Panc1 (cell line): ENCODE data around the gene HNRNPC. TPM values are rescaled to one million over a fixed set of nuclear protein-coding genes. Genes with fewer than 3 reads are reported as not detected.
"Not testable (repeated sequence)": the region's sequence is repeated elsewhere in the genome, so short reads cannot be mapped to it uniquely, and the experiment has no call there.

Experiments used
- ATAC-seq: fragments of 200-7000 bp; cut with Tn5 transposase; 2 replicates; pipeline ENCODE4 v1.9.1; 2020; ENCODE audit warnings: mild to moderate bottlenecking, moderate library complexity
- BruUV-seq: library from RNA; stranded (reverse); fragments of 400-500 nt; replicated peaks from 2 replicates; lab custom pipeline; 2021; lab: Mats Ljungman, UMichigan
- CTCF ChIA-PET: fragments of 300-600 bp; sonication (Branson Sonifier 250); formaldehyde crosslinking; loops from one replicate; lab custom pipeline; 2022; ENCODE audit warnings: antibody characterized with exemption; lab: Charles Lee
- POLR2A ChIA-PET: fragments of 300-600 bp; sonication (Branson Sonifier 250); formaldehyde crosslinking; loops from one replicate; lab custom pipeline; 2022; ENCODE audit warnings: antibody characterized with exemption; lab: Charles Lee
- DNase-seq: peaks from one replicate; pipeline ENCODE4 v3.0.0-alpha.2; 2010; ENCODE audit warnings: low read depth, low spot score
- H3K27ac ChIP-seq: 2 replicates; pipeline ENCODE4 v1.5.1; 2011; ENCODE audit warnings: mild to moderate bottlenecking, low read length, inconsistent platforms
- H3K27me3 ChIP-seq: fragments of 200-500 bp; sonication (Bioruptor generic); 2 replicates; pipeline ENCODE4 v1.6.0; 2014; ENCODE audit warnings: low read length, inconsistent platforms; ENCODE audit not compliant: control insufficient read depth, insufficient read depth
- H3K36me3 ChIP-seq: fragments of 200-500 bp; sonication (Bioruptor generic); 2 replicates; pipeline ENCODE4 v1.5.1; 2014; ENCODE audit warnings: inconsistent platforms, mild to moderate bottlenecking, low read length, moderate library complexity; ENCODE audit not compliant: control insufficient read depth, insufficient read depth
- H3K4me1 ChIP-seq: 2 replicates; pipeline ENCODE4 v1.5.1; 2011; ENCODE audit warnings: inconsistent platforms, mild to moderate bottlenecking, low read length, moderate library complexity; ENCODE audit not compliant: control insufficient read depth, insufficient read depth
- H3K4me3 ChIP-seq, 2 experiments: 2 replicates each; pipeline ENCODE4 v1.5.1; 2011 to 2012; ENCODE audit warnings: low read depth in 2 of 2, low read length in 2 of 2, mild to moderate bottlenecking in 2 of 2, inconsistent platforms in 1 of 2, moderate library complexity in 1 of 2
- H3K9me3 ChIP-seq: fragments of 200-500 bp; sonication (Bioruptor generic); 2 replicates; pipeline ENCODE4 v1.5.1; 2014; ENCODE audit warnings: low read depth, mild to moderate bottlenecking, inconsistent platforms, low read length, moderate library complexity; ENCODE audit not compliant: control insufficient read depth, insufficient read depth
- POLR2AphosphoS5 ChIP-seq: IDR thresholded peaks from 2 replicates; pipeline ENCODE4 v1.6.1; 2012; ENCODE audit warnings: mild to moderate bottlenecking, low read depth, low read length, moderate library complexity
- SIN3A ChIP-seq: IDR thresholded peaks from 2 replicates; pipeline ENCODE4 v1.6.1; 2012; ENCODE audit warnings: low read depth, mild to moderate bottlenecking, low read length, moderate library complexity, borderline replicate concordance; ENCODE audit not compliant: insufficient read depth
- TCF7L2 ChIP-seq: IDR thresholded peaks from 2 replicates; pipeline ENCODE4 v1.6.1; 2011; ENCODE audit warnings: mild to moderate bottlenecking, low read depth, low read length, inconsistent platforms
- in situ Hi-C: cut with HindIII; loops from 2 replicates; pipeline ENCODE4 v1.10.0; 2016; ENCODE audit warnings: low sequenced_read_pairs, low pct_unique_long_range_greater_than_20kb
- intact Hi-C: fragments of 100-400 bp; cut with micrococcal nuclease; formaldehyde crosslinking; loops from one replicate; pipeline ENCODE4 v1.10.0; 2022; ENCODE audit not compliant: unreplicated experiment
- total RNA-seq: library from RNA; stranded (reverse); gene quantifications from one replicate; pipeline ENCODE4 v1.2.1, GENCODE V29; 2021; ENCODE audit not compliant: unreplicated experiment
- TF ChIP-seq, protein P1 (sequence below): fragments of 450-650 bp; IDR thresholded peaks from 2 replicates; pipeline ENCODE4 v1.5.1; 2017; ENCODE audit warnings: mild to moderate bottlenecking
- TF ChIP-seq, protein P2 (sequence below), 2 experiments: IDR thresholded peaks; 2 replicates each; pipeline ENCODE4 v1.6.1; 2011 to 2012; ENCODE audit warnings: low read depth in 2 of 2, control low read depth in 1 of 2, low read length in 1 of 2, mild to moderate bottlenecking in 1 of 2, moderate library complexity in 1 of 2; ENCODE audit not compliant: insufficient read depth in 1 of 2

HNRNPC gene
- total RNA-seq, 1 experiment from 2014 or later = 537 TPM

DNA sequence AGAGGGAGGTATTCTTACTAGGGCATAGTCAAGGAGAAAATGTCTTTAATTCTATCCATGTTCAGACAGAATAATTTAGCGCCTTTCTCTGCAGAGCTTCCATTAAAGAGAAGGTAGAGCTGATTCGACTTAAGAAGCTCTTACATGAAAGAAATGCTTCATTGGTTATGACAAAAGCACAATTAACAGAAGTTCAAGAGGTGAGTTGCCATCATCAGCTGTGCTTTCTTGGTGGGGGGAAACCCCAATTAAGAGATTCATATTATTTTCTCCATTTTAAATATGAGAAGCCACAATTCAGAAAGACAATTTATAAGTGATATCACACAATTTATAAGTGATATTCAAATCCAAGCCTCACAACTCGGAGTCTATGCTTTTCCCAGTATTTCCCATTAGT, 38.4 kb upstream of the HNRNPC start:
- Histone ChIP-seq H3K4me1 (no peaks in the 10 kb centered on the region), H3K4me3 (no peak overlapping the region), H3K27me3 (no peaks in the 10 kb centered on the region), H3K27ac (no peak overlapping the region), H3K9me3 (no peaks in the 10 kb centered on the region), H3K36me3 (no peaks in the 10 kb centered on the region)
- in situ Hi-C loops = no loop called here
- ChIA-PET POLR2A (no interaction called here), CTCF (no interaction called here)
- no peak for ATAC-seq
- no peak for DNase-seq
- no TSS peak for BruUV-seq
- intact Hi-C loops = no loop called here
- no peak for TF ChIP-seq POLR2AphosphoS5
- TF ChIP-seq, protein P1, sequence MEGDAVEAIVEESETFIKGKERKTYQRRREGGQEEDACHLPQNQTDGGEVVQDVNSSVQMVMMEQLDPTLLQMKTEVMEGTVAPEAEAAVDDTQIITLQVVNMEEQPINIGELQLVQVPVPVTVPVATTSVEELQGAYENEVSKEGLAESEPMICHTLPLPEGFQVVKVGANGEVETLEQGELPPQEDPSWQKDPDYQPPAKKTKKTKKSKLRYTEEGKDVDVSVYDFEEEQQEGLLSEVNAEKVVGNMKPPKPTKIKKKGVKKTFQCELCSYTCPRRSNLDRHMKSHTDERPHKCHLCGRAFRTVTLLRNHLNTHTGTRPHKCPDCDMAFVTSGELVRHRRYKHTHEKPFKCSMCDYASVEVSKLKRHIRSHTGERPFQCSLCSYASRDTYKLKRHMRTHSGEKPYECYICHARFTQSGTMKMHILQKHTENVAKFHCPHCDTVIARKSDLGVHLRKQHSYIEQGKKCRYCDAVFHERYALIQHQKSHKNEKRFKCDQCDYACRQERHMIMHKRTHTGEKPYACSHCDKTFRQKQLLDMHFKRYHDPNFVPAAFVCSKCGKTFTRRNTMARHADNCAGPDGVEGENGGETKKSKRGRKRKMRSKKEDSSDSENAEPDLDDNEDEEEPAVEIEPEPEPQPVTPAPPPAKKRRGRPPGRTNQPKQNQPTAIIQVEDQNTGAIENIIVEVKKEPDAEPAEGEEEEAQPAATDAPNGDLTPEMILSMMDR = no peak
- no peak for TF ChIP-seq TCF7L2
- no peak for TF ChIP-seq SIN3A
- TF ChIP-seq, protein P2, sequence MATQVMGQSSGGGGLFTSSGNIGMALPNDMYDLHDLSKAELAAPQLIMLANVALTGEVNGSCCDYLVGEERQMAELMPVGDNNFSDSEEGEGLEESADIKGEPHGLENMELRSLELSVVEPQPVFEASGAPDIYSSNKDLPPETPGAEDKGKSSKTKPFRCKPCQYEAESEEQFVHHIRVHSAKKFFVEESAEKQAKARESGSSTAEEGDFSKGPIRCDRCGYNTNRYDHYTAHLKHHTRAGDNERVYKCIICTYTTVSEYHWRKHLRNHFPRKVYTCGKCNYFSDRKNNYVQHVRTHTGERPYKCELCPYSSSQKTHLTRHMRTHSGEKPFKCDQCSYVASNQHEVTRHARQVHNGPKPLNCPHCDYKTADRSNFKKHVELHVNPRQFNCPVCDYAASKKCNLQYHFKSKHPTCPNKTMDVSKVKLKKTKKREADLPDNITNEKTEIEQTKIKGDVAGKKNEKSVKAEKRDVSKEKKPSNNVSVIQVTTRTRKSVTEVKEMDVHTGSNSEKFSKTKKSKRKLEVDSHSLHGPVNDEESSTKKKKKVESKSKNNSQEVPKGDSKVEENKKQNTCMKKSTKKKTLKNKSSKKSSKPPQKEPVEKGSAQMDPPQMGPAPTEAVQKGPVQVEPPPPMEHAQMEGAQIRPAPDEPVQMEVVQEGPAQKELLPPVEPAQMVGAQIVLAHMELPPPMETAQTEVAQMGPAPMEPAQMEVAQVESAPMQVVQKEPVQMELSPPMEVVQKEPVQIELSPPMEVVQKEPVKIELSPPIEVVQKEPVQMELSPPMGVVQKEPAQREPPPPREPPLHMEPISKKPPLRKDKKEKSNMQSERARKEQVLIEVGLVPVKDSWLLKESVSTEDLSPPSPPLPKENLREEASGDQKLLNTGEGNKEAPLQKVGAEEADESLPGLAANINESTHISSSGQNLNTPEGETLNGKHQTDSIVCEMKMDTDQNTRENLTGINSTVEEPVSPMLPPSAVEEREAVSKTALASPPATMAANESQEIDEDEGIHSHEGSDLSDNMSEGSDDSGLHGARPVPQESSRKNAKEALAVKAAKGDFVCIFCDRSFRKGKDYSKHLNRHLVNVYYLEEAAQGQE (IDR thresholded peaks at IDR 0.05; ENCODE audit: insufficient read depth in 1 of 2, low read depth in 2 of 2, low read length in 1 of 2) = no peak

GRCh38 chr14:21302836-21303140, 33.5 kb upstream of the HNRNPC start:
- intact Hi-C loops, H3K36me3 ChIP-seq, ATAC-seq, BruUV-seq, H3K27ac ChIP-seq, H3K27me3 ChIP-seq, H3K4me1 ChIP-seq, H3K9me3 ChIP-seq, CTCF ChIA-PET, in situ Hi-C loops, H3K4me3 ChIP-seq, DNase-seq: not testable (repeated sequence)
- POLR2A ChIA-PET = interaction anchor here (0.7 kb wide), 1 partner anchor 9 kb away, joined by 3 read pairs; no protein-coding TSS in a partner anchor

DNA sequence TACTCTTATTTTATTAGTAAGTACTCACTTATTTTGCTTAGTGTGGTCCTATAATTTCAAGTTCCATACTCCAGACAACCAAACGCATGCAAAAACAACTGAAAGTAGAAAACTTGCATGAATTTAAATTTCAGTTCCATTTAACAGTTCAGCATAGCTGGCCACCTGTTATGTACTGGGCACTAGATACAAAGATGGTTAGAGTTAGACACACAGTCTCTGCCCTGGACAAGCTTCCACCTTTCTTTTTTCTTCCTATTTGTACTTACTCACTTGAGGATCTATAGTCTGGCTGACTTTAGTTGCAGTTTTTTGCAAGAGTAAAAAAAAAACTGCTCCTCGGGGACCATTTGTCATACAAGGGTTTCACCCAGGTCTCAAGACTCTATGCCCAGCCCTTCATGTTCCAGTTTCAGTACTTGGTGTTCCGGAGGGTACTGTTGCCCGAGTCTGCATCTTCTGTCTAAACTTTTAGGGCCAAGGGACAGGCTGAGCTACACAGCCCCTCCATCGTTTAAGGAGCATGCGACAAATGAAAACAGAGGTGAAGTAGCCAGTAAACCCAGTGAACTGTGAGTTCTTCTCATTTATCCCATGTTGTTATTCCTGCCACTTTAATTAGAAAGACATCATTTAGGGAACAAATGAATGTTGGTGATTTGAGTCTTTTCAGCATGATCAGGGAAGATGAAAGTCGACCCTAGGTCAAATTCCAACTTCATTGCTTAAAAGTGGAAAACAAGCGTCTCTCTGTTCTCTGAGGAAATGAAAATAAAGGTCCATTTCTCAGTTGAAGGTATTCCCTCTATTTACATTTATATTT, 33.0 kb upstream of the HNRNPC start:
- H3K4me3 ChIP-seq = no peak overlapping the region
- TF ChIP-seq SIN3A = no peak
- no peak for TF ChIP-seq TCF7L2
- TF ChIP-seq, protein P1 = no peak
- TF ChIP-seq, protein P2 (IDR thresholded peaks at IDR 0.05; ENCODE audit: insufficient read depth in 1 of 2, low read depth in 2 of 2, low read length in 1 of 2) = no peak
- no peak for TF ChIP-seq POLR2AphosphoS5
- ATAC-seq (no peak), DNase-seq (no peak)
- intact Hi-C loops (no loop called here), in situ Hi-C loops (no loop called here)
- no peaks in the 10 kb centered on the region for H3K9me3 ChIP-seq
- BruUV-seq = no TSS peak
- CTCF ChIA-PET = interaction anchor here (0.6 kb wide), 1 partner anchor 11 kb away, joined by 3 read pairs; no protein-coding TSS in a partner anchor
- H3K27ac ChIP-seq = no peak overlapping the region
- H3K36me3 ChIP-seq = no peaks in the 10 kb centered on the region
- no peaks in the 10 kb centered on the region for H3K27me3 ChIP-seq
- H3K4me1 ChIP-seq = no peaks in the 10 kb centered on the region
- POLR2A ChIA-PET = interaction anchor here (0.7 kb wide), 1 partner anchor 9 kb away, joined by 3 read pairs; no protein-coding TSS in a partner anchor
